Urinary bladder (tissue), 4 donors: ENCODE results near the gene SEMA4B. TPM values are rescaled to one million over a fixed set of nuclear protein-coding genes. Genes with fewer than 3 reads are reported as not detected.
A peak's percentile ranks its signal among the peaks of the same experiment; 100 is the strongest.

Experiments used
- DNase-seq: peaks from one replicate; pipeline ENCODE4 v3.0.0-alpha.2; 2015; ENCODE audit errors: extremely low spot score
- H3K27ac ChIP-seq: one replicate; pipeline ENCODE4 v1.5.1; 2013; ENCODE audit warnings: low read depth, mild to moderate bottlenecking, moderate library complexity
- H3K36me3 ChIP-seq: one replicate; pipeline ENCODE4 v1.6.1; 2013; ENCODE audit warnings: mild to moderate bottlenecking, moderate library complexity; ENCODE audit not compliant: insufficient read depth
- H3K4me1 ChIP-seq: one replicate; pipeline ENCODE4 v1.6.1; 2013; ENCODE audit warnings: mild to moderate bottlenecking, moderate library complexity; ENCODE audit not compliant: insufficient read depth
- H3K4me3 ChIP-seq: one replicate; pipeline ENCODE4 v1.5.1; 2013; ENCODE audit warnings: low read depth, low read length
- WGBS: extraction: QIAGEN DNeasy Blood & Tissue Kit; methylation state at CpG from one replicate; pipeline ENCODE4 v1.1.7; 2013; 5-methylcytosine and 5-hydroxymethylcytosine counted together
- polyA plus RNA-seq: library from polyadenylated mRNA; stranded (reverse); fragments of 200-250 nt; gene quantifications from one replicate; pipeline ENCODE4 v1.2.3, GENCODE V29; 2013
- total RNA-seq: library from RNA; depleted of rRNA; stranded (reverse); fragments of >200 nt; gene quantifications from one replicate; pipeline ENCODE4 v1.2.3, GENCODE V29; 2014
- donor health status: healthy with polysubstance abuse.
- donor health status: healthy.

The SEMA4B gene
- total and polyA plus RNA-seq, 2 donors: 39.3 to 60.8 TPM

DNA sequence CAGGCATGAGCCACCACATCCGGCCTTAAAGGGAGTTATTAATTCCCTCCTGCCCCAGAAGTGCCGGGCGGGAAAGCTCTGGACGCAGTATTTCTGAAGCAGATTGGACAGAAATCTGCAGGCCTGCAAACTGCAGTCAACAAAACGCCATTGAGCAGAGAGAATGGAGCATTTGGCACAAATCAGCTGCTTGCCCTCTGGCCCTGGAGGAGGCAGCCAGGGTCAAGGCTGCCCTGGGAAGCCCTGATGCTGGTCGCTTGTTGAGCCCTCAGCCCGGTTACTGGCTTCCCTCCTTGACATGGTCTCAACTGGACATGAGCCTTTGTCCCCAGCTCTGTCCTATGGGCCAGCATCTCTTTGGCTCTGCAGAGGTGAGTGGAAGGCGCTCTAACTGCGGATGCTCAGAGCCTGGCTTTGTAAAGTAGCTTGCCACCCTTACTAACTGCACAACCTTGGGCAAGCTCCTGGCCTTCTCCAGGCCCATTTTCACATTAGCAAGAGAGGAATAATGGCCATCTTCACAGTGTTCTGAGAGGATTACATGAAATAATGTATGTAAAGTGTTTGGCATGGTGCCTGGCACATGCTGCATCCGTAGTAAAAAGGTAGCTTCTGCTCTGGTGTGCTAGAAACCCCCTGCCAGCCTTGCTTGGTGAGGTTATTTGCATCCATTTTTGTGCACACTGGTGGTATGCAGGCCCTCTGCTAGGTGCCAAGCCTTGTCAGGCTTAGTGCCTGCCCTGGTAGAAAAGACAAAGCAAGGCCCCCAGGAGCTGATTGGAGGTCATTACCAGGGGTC, 4.1 kb downstream of the SEMA4B start:
- Histone ChIP-seq H3K4me1 (no peaks in the 10 kb centered on the region), H3K27ac (no peak overlapping the region), H3K4me3 (no peak overlapping the region), H3K36me3 (no peaks in the 10 kb centered on the region)
- no peak for DNase-seq
- 84% methylated on average over 10 of the region's 10 CpGs for WGBS

DNA sequence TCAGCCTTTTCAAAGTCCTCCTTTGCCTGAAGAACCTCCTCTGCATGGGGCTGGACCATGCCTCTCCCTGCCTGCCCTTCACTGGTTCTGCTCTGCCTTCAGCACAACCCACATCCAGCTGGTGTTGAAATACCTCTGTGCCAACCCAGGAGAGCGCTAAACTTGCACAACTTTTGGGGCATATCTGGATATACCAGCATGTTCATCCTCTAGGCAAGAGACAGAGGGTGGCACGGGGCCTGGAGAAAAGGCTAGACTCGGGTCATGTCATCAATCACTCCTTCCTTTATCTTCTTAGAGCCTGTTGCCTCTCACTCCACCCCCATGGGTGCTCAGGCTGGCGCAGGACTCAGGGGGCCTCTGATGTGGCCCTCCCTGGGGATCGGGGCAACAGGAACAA, 4.8 kb downstream of the SEMA4B start:
- 80% methylated on average over 5 of the region's 5 CpGs for WGBS
- Histone ChIP-seq H3K27ac (no peak overlapping the region), H3K36me3 (no peaks in the 10 kb centered on the region), H3K4me3 (no peak overlapping the region), H3K4me1 (no peaks in the 10 kb centered on the region)
- DNase-seq: no peak

DNA sequence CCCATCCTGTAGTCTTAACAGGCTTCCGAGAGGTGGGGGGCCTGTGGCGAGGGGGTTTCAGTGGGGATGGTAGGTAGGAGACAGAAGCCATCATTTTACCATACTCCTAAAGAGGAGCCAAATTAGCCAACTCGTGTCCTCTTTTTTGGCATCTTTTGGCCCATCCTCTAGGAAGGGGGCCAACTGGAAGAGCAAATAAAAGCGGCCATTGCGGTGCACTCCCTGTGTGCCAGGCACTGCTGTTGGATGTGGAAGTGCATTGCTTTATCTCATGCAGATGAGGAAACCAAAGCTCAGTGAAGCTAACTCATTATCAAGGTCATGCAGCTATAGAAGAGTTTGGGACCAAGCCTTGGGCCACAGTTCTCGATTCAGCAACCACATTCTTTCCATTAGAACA, 6.1 kb downstream of the SEMA4B start:
- no peak overlapping the region for H3K4me3 ChIP-seq
- WGBS: 94% methylated on average over 6 of the region's 6 CpGs
- no peaks in the 10 kb centered on the region for H3K4me1 ChIP-seq
- no peaks in the 10 kb centered on the region for H3K36me3 ChIP-seq
- no peak overlapping the region for H3K27ac ChIP-seq
- no peak for DNase-seq

DNA sequence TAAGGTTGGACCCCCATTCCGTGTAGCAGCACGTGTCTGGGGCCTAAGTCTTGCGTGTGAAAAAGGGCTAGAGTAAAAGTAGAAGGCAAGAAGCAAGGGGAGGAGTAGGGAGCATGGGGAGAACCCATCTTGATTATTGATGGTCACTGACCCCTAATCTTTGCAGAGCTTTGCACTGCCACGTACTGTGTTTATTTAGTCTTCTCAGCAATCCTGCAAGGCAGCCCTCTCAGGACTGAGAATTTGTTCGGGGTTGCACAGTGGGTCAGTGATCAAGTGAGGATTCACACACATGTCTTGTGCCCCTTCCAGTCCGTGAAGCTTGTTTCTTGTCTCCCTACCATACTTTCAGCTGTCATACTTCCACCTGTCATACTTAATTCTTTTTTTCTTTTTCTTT, 7.2 kb downstream of the SEMA4B start:
- no peak for DNase-seq
- no peak overlapping the region for H3K27ac ChIP-seq
- WGBS: 90% methylated on average over 6 of the region's 6 CpGs
- no peak overlapping the region for H3K4me3 ChIP-seq
- H3K4me1 ChIP-seq: no peaks in the 10 kb centered on the region
- H3K36me3 ChIP-seq: no peaks in the 10 kb centered on the region

DNA sequence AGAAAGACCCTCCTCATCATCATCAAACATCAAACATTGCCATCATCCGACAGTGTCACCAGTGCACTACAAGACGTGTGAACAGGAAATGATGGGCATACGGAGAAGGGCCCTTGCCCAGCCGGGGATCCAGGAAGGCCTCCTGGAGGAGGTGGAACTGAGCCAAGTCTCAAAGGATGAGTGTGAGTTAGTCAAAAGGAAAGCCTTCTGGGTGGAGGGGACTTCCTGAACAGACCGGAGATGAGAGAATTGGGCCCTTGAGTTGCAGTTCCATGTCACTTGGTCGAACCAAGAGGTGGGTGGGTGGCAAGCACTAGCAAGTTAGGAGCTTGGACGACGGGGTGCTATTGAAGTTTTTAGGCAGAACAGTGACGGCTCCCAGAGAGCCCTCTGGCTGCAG, 8.5 kb downstream of the SEMA4B start:
- DNase-seq: no peak
- H3K36me3 ChIP-seq: no peaks in the 10 kb centered on the region
- H3K4me3 ChIP-seq: no peak overlapping the region
- H3K27ac ChIP-seq: no peak overlapping the region
- 79% methylated on average over 9 of the region's 9 CpGs for WGBS
- no peaks in the 10 kb centered on the region for H3K4me1 ChIP-seq

DNA sequence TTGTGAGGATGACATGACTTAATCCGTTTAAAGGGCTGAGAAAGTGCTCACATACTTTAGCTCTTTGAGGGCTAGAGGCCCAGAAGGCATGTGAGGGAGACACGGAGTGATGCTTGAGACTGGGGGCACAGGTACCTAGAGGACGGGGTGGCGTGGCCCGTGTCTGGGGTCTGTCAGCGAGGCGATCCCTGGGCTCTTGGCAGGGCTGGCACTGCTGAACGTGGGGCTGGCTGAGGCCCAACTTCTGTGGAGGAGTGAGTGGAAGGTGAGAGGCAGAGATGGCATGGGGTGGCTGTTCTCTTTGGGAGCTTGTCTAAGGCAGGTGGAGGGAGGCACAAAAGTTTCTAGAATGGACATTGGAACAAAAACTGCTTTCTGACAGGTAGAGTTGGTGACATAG, 9.5 kb downstream of the SEMA4B start:
- no peak for DNase-seq
- H3K4me3 ChIP-seq: no peak overlapping the region
- 77% methylated on average over 8 of the region's 8 CpGs for WGBS
- peak overlapping the region; percentile 91 for H3K27ac ChIP-seq
- no peaks in the 10 kb centered on the region for H3K36me3 ChIP-seq
- no peaks in the 10 kb centered on the region for H3K4me1 ChIP-seq

DNA sequence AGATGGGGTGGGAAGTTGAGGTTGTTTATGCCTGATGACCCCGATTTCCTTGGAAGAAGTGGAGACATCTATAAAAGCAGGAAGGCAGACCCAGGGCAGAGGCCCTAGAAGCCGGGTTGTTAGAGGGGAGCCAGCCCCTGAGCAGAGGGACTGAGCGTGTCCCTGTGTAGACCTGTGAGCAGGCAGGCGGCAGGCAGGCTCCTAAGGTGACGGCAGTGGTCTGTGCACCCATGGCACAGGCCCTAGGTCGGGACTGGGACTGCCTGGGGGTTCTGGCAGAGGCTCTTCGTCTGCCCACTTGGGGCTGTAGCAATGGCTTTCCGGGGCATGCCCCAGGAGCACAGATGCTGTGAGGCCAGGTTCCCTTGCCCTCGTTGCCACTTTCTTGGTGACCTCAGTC, 9.9 kb downstream of the SEMA4B start:
- DNase-seq: no peak
- Histone ChIP-seq H3K27ac (peak overlapping the region; percentile 91), H3K4me1 (no peaks in the 10 kb centered on the region), H3K4me3 (no peak overlapping the region), H3K36me3 (no peaks in the 10 kb centered on the region)
- WGBS: 88% methylated on average over 9 of the region's 9 CpGs

DNA sequence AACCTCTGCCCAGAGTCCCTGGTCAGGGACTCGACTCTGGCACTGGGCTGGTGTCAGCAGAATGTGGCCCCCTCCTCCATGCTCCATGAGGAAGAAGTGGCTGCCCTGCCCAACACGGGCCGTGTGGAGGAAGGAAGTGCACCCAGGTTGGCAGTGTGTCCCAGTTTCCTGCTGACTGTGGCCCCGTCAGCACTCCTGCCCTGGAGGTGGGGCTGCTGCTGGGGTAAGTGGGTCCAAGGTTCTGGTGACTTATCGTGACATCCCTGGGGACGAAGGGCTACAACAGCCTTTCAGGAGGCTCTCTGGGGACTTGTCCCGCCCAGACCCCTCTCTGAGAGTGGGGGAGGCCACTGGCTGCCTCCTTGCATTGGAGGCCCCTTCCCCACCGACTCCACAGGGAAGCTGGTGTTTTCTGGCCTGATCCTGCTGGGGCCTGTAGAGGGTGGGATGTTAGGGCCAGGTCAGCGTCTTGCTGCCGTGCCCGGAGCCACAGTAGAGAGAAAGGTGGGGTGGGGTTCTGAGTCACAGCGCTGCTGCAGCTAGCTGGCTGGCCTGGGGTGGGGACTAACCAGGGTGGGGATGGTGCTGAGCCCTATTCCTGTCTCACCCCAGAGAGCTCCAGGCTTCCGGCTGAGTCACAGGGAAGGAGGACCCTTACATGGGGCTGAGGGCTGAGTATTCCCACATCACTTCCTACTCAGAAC, 10.5 kb downstream of the SEMA4B start:
- 70% methylated on average over 13 of the region's 13 CpGs for WGBS
- H3K27ac ChIP-seq: peak overlapping the region; percentile 91
- no peak overlapping the region for H3K4me3 ChIP-seq
- no peak for DNase-seq
- H3K4me1 ChIP-seq: no peaks in the 10 kb centered on the region
- H3K36me3 ChIP-seq: no peaks in the 10 kb centered on the region

DNA sequence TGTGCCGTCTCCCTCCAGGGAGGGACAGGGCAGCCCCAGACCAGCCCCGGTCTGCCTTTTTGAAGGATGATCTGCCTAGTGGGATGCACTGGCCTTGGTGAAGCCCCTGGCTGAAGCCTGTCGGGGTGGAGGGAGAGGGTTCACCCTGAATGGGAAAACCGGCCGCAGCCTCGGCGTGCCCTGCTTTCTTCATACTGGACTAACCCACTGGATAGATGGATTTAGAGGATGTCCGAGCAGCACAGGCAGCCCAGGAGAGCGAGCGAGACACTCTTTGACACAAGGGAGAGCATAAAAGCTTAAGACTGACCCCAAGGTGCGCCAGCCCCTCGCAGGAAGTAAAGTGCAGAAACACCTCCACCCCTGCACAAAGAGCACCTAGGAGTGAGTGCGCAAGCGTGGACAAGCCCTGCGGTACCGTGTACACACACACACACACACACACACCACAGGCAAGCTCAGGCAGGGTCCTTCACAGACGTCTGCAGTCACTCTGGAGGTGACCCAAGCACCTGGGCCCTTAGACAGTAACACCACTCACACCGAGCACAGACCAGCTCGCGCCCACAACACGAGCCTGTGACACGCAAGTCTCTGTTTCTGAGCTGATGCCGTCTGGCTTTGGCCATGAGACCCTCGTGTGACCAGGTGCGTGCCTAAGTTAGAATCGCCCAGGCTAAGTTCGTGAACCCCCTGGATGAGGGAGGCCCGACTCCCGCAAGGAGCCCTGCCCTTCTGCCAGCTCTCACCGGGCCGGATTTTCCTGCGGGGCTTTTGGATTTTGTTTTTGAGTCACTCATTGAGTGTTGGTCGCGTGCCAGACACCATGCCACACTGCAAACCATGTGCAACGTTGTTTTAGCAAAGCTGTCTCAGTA, 11.3 kb downstream of the SEMA4B start:
- WGBS: 79% methylated on average over 35 of the region's 35 CpGs
- H3K4me1 ChIP-seq: no peaks in the 10 kb centered on the region
- no peak for DNase-seq
- H3K4me3 ChIP-seq: no peak overlapping the region
- no peaks in the 10 kb centered on the region for H3K36me3 ChIP-seq
- H3K27ac ChIP-seq: peak overlapping the region; percentile 77

DNA sequence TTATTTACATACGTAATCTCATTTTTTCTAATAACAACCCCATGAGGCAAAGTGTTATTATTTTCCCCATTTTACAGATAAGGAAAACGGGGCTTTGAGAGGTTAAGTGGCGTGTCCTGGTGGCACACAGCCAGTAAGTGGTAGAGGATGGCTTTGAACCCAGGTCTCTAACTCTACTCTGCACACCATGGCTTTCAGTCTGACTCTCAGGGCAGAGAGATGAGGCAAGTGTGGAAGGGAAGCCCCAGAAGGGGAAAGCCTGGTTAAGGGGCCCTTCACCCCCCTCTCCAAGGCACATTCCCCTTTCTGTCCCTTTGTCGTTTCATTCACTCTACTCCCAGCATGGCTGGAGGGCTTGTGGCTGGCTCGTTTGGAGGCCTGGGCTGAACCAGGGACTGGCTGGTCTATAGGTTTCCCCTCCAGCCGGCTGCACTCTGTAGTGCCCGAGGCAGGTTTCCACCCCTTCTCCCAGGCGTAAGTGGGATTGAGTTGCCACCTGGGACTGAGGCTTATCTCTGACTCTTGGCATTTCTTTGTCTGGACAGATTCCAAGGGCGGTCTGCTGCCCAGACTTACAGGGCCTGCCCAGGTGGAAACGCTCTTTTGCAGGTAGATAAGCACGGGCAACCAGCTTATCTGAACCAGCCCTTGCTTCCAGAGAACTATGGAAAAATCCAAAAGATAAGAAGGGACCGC, 12.1 kb downstream of the SEMA4B start:
- no peak for DNase-seq
- H3K27ac ChIP-seq: peak overlapping the region; percentile 60
- 68% methylated on average over 12 of the region's 12 CpGs for WGBS
- no peaks in the 10 kb centered on the region for H3K36me3 ChIP-seq
- no peaks in the 10 kb centered on the region for H3K4me1 ChIP-seq
- H3K4me3 ChIP-seq: no peak overlapping the region

DNA sequence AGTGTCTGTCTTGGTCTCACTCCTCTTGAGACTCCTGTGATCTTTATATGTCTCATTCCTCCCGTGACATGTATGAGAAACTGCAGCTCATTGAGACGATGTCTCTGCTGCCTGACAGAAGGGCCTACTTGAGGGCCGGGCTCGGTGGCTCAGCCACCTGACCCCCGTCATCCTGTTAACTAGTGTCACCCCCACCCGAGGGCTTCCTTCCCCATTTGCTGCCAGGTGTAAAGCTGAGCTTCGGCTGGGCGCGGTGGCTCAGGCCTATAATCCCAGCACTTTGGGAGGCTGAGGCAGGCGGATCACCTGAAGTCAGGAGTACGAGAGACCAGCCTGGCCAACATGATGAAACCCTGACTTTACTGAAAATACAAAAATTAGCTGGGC, 12.7 kb downstream of the SEMA4B start:
- H3K4me1 ChIP-seq: no peaks in the 10 kb centered on the region
- 80% methylated on average over 11 of the region's 11 CpGs for WGBS
- no peak overlapping the region for H3K4me3 ChIP-seq
- no peak for DNase-seq
- H3K36me3 ChIP-seq: no peaks in the 10 kb centered on the region
- H3K27ac ChIP-seq: no peak overlapping the region

DNA sequence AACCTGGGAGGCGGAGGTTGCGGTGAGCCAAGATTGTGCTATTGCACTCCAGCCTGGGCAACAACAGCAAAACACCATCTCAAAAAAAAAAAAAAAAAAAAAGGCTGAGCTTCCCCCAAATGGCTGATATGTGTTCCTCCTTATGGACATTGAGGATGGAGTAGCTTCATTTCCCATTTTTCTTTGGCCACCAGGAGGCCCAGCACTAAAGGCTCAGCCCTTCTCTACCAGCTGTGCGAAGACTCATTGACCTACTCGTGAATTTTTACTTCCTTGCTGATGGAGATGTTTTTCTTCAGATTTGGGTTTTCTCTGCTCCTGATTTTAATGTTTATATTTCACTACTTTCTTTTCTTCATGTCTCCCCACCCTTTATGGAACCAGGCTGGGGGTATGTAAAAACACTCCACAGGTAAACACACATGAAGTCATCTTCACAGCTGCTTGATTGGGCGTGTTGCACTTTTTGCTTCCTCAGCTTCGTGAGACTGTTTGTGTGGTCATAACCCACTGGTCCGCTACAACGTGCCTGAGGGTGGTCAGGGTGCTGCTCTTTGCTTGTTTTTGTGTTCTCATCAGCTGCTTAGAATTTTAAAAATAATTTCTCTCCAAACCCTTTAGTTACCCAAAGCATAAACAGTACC, 13.5 kb downstream of the SEMA4B start:
- WGBS: 77% methylated on average over 8 of the region's 8 CpGs
- no peak overlapping the region for H3K27ac ChIP-seq
- DNase-seq: no peak
- H3K36me3 ChIP-seq: no peaks in the 10 kb centered on the region
- no peaks in the 10 kb centered on the region for H3K4me1 ChIP-seq
- H3K4me3 ChIP-seq: no peak overlapping the region
